H1 (cell line): ENCODE data around the gene CDKN1A. TPM values are rescaled to one million over a fixed set of nuclear protein-coding genes. Genes with fewer than 3 reads are reported as not detected.

Experiments used
- CTCF ChIA-PET: fragments of 300-600 bp; sonication (Branson Sonifier 250); formaldehyde crosslinking; loops from one replicate; lab custom pipeline; 2021; ENCODE audit not compliant: partially characterized antibody; lab: Charles Lee
- POLR2A ChIA-PET: fragments of 300-600 bp; sonication (Branson Sonifier 250); formaldehyde crosslinking; loops from one replicate; lab custom pipeline; 2021; ENCODE audit warnings: inconsistent platforms; ENCODE audit not compliant: partially characterized antibody; lab: Charles Lee
- DNase-seq, 2 experiments: peaks; one replicate each; pipeline versions ENCODE4 v3.0.0 to v3.0.0-alpha.2; 2010 to 2022; ENCODE audit warnings: low spot score in 2 of 2, low read depth in 1 of 2, mixed read lengths in 1 of 2
- FAIRE-seq: peaks from 2 replicates; lab custom pipeline; 2011; peaks lifted over from hg19 to GRCh38; lab: Jason Lieb, UNC
- H2AFZ ChIP-seq: 2 replicates; pipeline ENCODE4 v1.8.1; 2012; ENCODE audit warnings: low read length, inconsistent platforms
- H2AK5ac ChIP-seq: 2 replicates; pipeline ENCODE4 v1.6.1; 2013; ENCODE audit warnings: low read depth, low read length
- H2BK120ac ChIP-seq: replicated peaks from 2 replicates; pipeline ENCODE3; 2013; ENCODE audit warnings: low read depth, low read length, inconsistent platforms
- H2BK12ac ChIP-seq: 2 replicates; pipeline ENCODE4 v1.6.1; 2013; ENCODE audit warnings: low read depth, low read length
- H2BK15ac ChIP-seq: 2 replicates; pipeline ENCODE4 v1.6.1; 2013; ENCODE audit warnings: low read length
- H2BK20ac ChIP-seq: 2 replicates; pipeline ENCODE4 v1.6.1; 2013; ENCODE audit warnings: low read length
- H2BK5ac ChIP-seq: 2 replicates; pipeline ENCODE4 v1.6.1; 2013; ENCODE audit warnings: low read depth, low read length
- H3K14ac ChIP-seq: 2 replicates; pipeline ENCODE4 v1.6.1; 2013; ENCODE audit warnings: inconsistent platforms; ENCODE audit not compliant: insufficient read length
- H3K18ac ChIP-seq: 2 replicates; pipeline ENCODE4 v1.6.1; 2013; ENCODE audit warnings: low read length; ENCODE audit errors: extremely low read depth
- H3K23ac ChIP-seq: 2 replicates; pipeline ENCODE4 v1.6.1; 2013; ENCODE audit warnings: inconsistent platforms; ENCODE audit not compliant: insufficient read length
- H3K23me2 ChIP-seq: 2 replicates; pipeline ENCODE4 v1.6.1; 2013; ENCODE audit warnings: low read depth, low read length
- H3K27ac ChIP-seq: 2 replicates; pipeline ENCODE4 v1.6.1; 2011; ENCODE audit warnings: low read depth, low read length, inconsistent platforms
- H3K27me3 ChIP-seq, 4 experiments: replicated peaks in 1 of 4; 1 replicate in 1 of 4; 2 replicates in 3 of 4; pipeline versions ENCODE4 v1.6.1 to v1.8.1; 2011 to 2013; ENCODE audit warnings: low read length in 3 of 4, mild to moderate bottlenecking in 3 of 4, inconsistent platforms in 2 of 4, mixed read lengths in 2 of 4, moderate library complexity in 1 of 4; ENCODE audit not compliant: control insufficient read depth in 3 of 4, insufficient read depth in 3 of 4; ENCODE audit errors: extremely low read depth in 1 of 4
- H3K36me3 ChIP-seq, 4 experiments: 2 replicates each; pipeline versions ENCODE4 v1.6.1 to v1.8.1; 2011 to 2013; ENCODE audit warnings: mild to moderate bottlenecking in 4 of 4, low read length in 3 of 4, moderate library complexity in 2 of 4, control low read depth in 1 of 4, inconsistent platforms in 1 of 4; ENCODE audit not compliant: insufficient read depth in 4 of 4, control insufficient read depth in 2 of 4
- H3K4ac ChIP-seq: replicated peaks from 2 replicates; pipeline ENCODE3; 2013; ENCODE audit warnings: low read length, low read depth, mixed read lengths, inconsistent platforms; ENCODE audit not compliant: insufficient read length
- H3K4me1 ChIP-seq, 4 experiments: replicated peaks in 1 of 4; 1 replicate in 1 of 4; 2 replicates in 3 of 4; pipeline versions ENCODE4 v1.6.1 to v1.8.1; 2011 to 2013; ENCODE audit warnings: low read length in 3 of 4, inconsistent platforms in 2 of 4, mixed read lengths in 1 of 4; ENCODE audit not compliant: insufficient read depth in 4 of 4, control insufficient read depth in 3 of 4
- H3K4me2 ChIP-seq, 2 experiments: 2 replicates each; pipeline versions ENCODE4 v1.6.1 to v1.8.1; 2011 to 2013; ENCODE audit warnings: low read depth in 2 of 2, low read length in 2 of 2, control low read depth in 1 of 2, inconsistent platforms in 1 of 2, mild to moderate bottlenecking in 1 of 2; ENCODE audit not compliant: insufficient read depth in 1 of 2
- H3K4me3 ChIP-seq, 4 experiments: fragments of 200-600, 300-600 bp in 1 of 4; sonication (generic), shearing (Covaris generic), sonication (Bioruptor Twin) in 1 of 4; 2 replicates each; pipeline versions ENCODE4 v1.5.1 to v1.8.1; 2011 to 2016; ENCODE audit warnings: low read length in 4 of 4, low read depth in 3 of 4, control low read depth in 2 of 4, inconsistent platforms in 2 of 4, mild to moderate bottlenecking in 2 of 4, mixed read lengths in 1 of 4, moderate library complexity in 1 of 4; ENCODE audit not compliant: insufficient read depth in 2 of 4; ENCODE audit errors: extremely low read depth in 1 of 4
- H3K56ac ChIP-seq: replicated peaks from 2 replicates; pipeline ENCODE3; 2013; ENCODE audit warnings: low read depth, mild to moderate bottlenecking, mixed read lengths, low read length, inconsistent platforms; ENCODE audit not compliant: insufficient read length
- H3K79me1 ChIP-seq: 2 replicates; pipeline ENCODE4 v1.6.1; 2013; ENCODE audit warnings: low read depth, low read length, control low read depth
- H3K79me2 ChIP-seq, 2 experiments: 2 replicates each; pipeline versions ENCODE4 v1.6.1 to v1.8.1; 2012 to 2013; ENCODE audit warnings: low read length in 2 of 2, mild to moderate bottlenecking in 2 of 2, inconsistent platforms in 1 of 2; ENCODE audit not compliant: insufficient read depth in 2 of 2, control insufficient read depth in 1 of 2
- H3K9ac ChIP-seq, 4 experiments: replicated peaks in 1 of 4; 1 replicate in 1 of 4; 2 replicates in 3 of 4; pipeline versions ENCODE4 v1.6.1 to v1.8.1; 2011 to 2013; ENCODE audit warnings: low read depth in 3 of 4, low read length in 3 of 4, control low read depth in 2 of 4, mild to moderate bottlenecking in 2 of 4, moderate library complexity in 2 of 4, inconsistent platforms in 1 of 4; ENCODE audit errors: extremely low read depth in 1 of 4
- H3K9me3 ChIP-seq, 2 experiments: 2 replicates each; pipeline versions ENCODE4 v1.6.1 to v1.8.1; 2012 to 2013; ENCODE audit warnings: mild to moderate bottlenecking in 2 of 2, moderate library complexity in 2 of 2, control low read depth in 1 of 2, inconsistent platforms in 1 of 2, low read depth in 1 of 2, low read length in 1 of 2, mixed read lengths in 1 of 2; ENCODE audit not compliant: insufficient read depth in 2 of 2
- H4K20me1 ChIP-seq, 2 experiments: replicated peaks in 1 of 2; 2 replicates each; pipeline versions ENCODE3 to v1.8.1; 2011 to 2013; ENCODE audit warnings: inconsistent platforms in 2 of 2, low read length in 2 of 2, mild to moderate bottlenecking in 1 of 2; ENCODE audit not compliant: insufficient read depth in 2 of 2, control insufficient read depth in 1 of 2
- H4K5ac ChIP-seq: 2 replicates; pipeline ENCODE4 v1.6.1; 2013; ENCODE audit warnings: low read length, low read depth, mixed read lengths, inconsistent platforms; ENCODE audit not compliant: insufficient read length
- H4K8ac ChIP-seq: 2 replicates; pipeline ENCODE4 v1.8.0; 2013; ENCODE audit warnings: mild to moderate bottlenecking, moderate library complexity, low read length, inconsistent platforms; ENCODE audit not compliant: insufficient read depth; ENCODE audit errors: extremely low read depth
- H4K91ac ChIP-seq: replicated peaks from 2 replicates; pipeline ENCODE3; 2013; ENCODE audit warnings: low read length, mixed read lengths, inconsistent platforms; ENCODE audit not compliant: insufficient read length
- ASH2L ChIP-seq: fragments of 200-600, 300-600 bp; sonication (generic); IDR thresholded peaks from one replicate; pipeline ENCODE4 v1.7.1; 2017; ENCODE audit warnings: low read length
- ATF3 ChIP-seq: IDR thresholded peaks from 2 replicates; pipeline ENCODE4 v1.6.1; 2011; ENCODE audit warnings: low read depth, mild to moderate bottlenecking, low read length; ENCODE audit not compliant: insufficient read depth
- BACH1 ChIP-seq: IDR thresholded peaks from 2 replicates; pipeline ENCODE4 v1.6.1; 2012; ENCODE audit warnings: low read length, improper control_type of control experiment
- CBX8 ChIP-seq: fragments of 300-800, 300-1000 bp; sonication (generic); IDR thresholded peaks from 2 replicates; pipeline ENCODE4 v1.7.1; 2016; ENCODE audit warnings: low read depth, low read length, borderline replicate concordance
- CHD2 ChIP-seq: IDR thresholded peaks from 2 replicates; pipeline ENCODE4 v1.6.1; 2012; ENCODE audit warnings: low read length, improper control_type of control experiment
- GABPA ChIP-seq: IDR thresholded peaks from 2 replicates; pipeline ENCODE4 v1.6.1; 2011; ENCODE audit warnings: mild to moderate bottlenecking, low read length, moderate library complexity, borderline replicate concordance; ENCODE audit not compliant: insufficient read depth
- GTF2F1 ChIP-seq: IDR thresholded peaks from 2 replicates; pipeline ENCODE4 v1.6.1; 2012; ENCODE audit warnings: low read depth, low read length, improper control_type of control experiment, borderline replicate concordance
- HDAC6 ChIP-seq: IDR thresholded peaks from one replicate; pipeline ENCODE4 v1.7.1; 2012; ENCODE audit warnings: low read depth, mild to moderate bottlenecking, inconsistent platforms, low read length, moderate library complexity
- JUND ChIP-seq: IDR thresholded peaks from 2 replicates; pipeline ENCODE4 v1.6.1; 2011; ENCODE audit warnings: mild to moderate bottlenecking, improper control_type of control experiment, low read length
- MAX ChIP-seq: IDR thresholded peaks from 2 replicates; pipeline ENCODE4 v1.6.1; 2012; ENCODE audit warnings: inconsistent platforms
- NRF1 ChIP-seq: IDR thresholded peaks from 2 replicates; pipeline ENCODE4 v1.6.1; 2011; ENCODE audit warnings: mild to moderate bottlenecking, low read depth, low read length, improper control_type of control experiment
- POU5F1 ChIP-seq: IDR thresholded peaks from 2 replicates; pipeline ENCODE4 v1.6.1; 2011; ENCODE audit warnings: low read depth, mild to moderate bottlenecking, low read length, moderate library complexity
- RXRA ChIP-seq: IDR thresholded peaks from 2 replicates; pipeline ENCODE4 v1.6.1; 2011; ENCODE audit warnings: low read depth, mild to moderate bottlenecking, low read length, moderate library complexity; ENCODE audit not compliant: insufficient read depth
- SP2 ChIP-seq: IDR thresholded peaks from 2 replicates; pipeline ENCODE4 v1.6.1; 2012; ENCODE audit warnings: mild to moderate bottlenecking, low read length, inconsistent platforms
- TAF7 ChIP-seq: optimal IDR thresholded peaks from 2 replicates; pipeline ENCODE3; 2011; ENCODE audit warnings: low read depth, mild to moderate bottlenecking, inconsistent platforms, low read length, moderate library complexity, borderline replicate concordance
- WGBS, 2 experiments: shearing (Covaris generic) in 1 of 2; methylation state at CpG; one replicate each; pipeline versions ENCODE4 v1.1.6 to v1.1.7; 2013 to 2015; ENCODE audit warnings: low lambda C conversion rate in 2 of 2, mixed read lengths in 2 of 2, inconsistent platforms in 1 of 2, low coverage in 1 of 2, missing lambda C conversion rate in 1 of 2; ENCODE audit not compliant: insufficient replicate concordance in 2 of 2, insufficient coverage in 1 of 2, insufficient read length in 1 of 2; ENCODE audit errors: extremely low coverage in 1 of 2, missing lambda C conversion rate in 1 of 2; 5-methylcytosine and 5-hydroxymethylcytosine counted together
- polyA plus RNA-seq, 7 experiments: library from polyadenylated mRNA; depleted of rRNA in 3 of 7; stranded (reverse) in 5 of 7; unstranded in 2 of 7; fragments of >200 nt in 5 of 7; fragments of 200-250 nt in 2 of 7; gene quantifications; 1 replicate in 5 of 7; 2 replicates in 1 of 7; 4 replicates in 1 of 7; pipeline versions ENCODE4 v1.2.1 to v1.2.3, GENCODE V29; 2011 to 2013; ENCODE audit warnings: missing spikeins in 2 of 7, mixed read lengths in 2 of 7
- total RNA-seq: library from RNA; stranded (reverse); fragmentation: NEBNext Ultra II Directional; extraction: Animal tissue kit (Norgen Biotek cat#: 25700); gene quantifications from 2 replicates; pipeline ENCODE4 v1.2.1, GENCODE V29; 2021

CDKN1A gene
- total and polyA plus RNA-seq, 2 of the 8 experiments (the other 6 are each of a cell fraction or from before 2014, with no cell fraction given) = 15.2 to 36.0 TPM

- H2AFZ ChIP-seq = no peak overlapping the region
- no peak overlapping the region for H2BK120ac ChIP-seq
- TF ChIP-seq ATF3 = no peak
- TF ChIP-seq POU5F1 = no peak
- no peak for TF ChIP-seq BACH1
- TF ChIP-seq JUND = no peak
- no peak for TF ChIP-seq NRF1
- TF ChIP-seq ASH2L = no peak
- TF ChIP-seq GABPA = no peak
- TF ChIP-seq CBX8 = no peak
- TF ChIP-seq SP2 = no peak
- TF ChIP-seq HDAC6 = no peak
- no peak for TF ChIP-seq GTF2F1
- no peak for TF ChIP-seq TAF7
- TF ChIP-seq RXRA = no peak
- TF ChIP-seq CHD2 = no peak
- no peak for TF ChIP-seq MAX
Measured at GRCh38 chr6:36699348-36699747, 20.8 kb downstream of the CDKN1A start.

More at GRCh38 chr6:36699348-36699747, 20.8 kb downstream of the CDKN1A start:
- Histone ChIP-seq H3K79me1 (no peaks in the 10 kb centered on the region), H3K56ac (no peak overlapping the region), H2BK5ac (no peak overlapping the region), H3K9me3 (no peaks in the 10 kb centered on the region), H3K23ac (no peak overlapping the region), H2BK20ac (no peak overlapping the region), H3K4ac (no peak overlapping the region), H3K14ac (no peak overlapping the region), H2BK15ac (no peak overlapping the region), H3K4me1 (no peaks in the 10 kb centered on the region), H3K23me2 (no peaks in the 10 kb centered on the region), H4K5ac (no peak overlapping the region), H3K79me2 (no peaks in the 10 kb centered on the region), H3K4me3 (no peak overlapping the region), H3K4me2 (no peak overlapping the region), H2AK5ac (no peak overlapping the region), H3K9ac (no peak overlapping the region), H3K27ac (no peak overlapping the region), H2BK12ac (no peak overlapping the region), H4K20me1 (peaks cover 0 to 3% of the 10 kb centered on the region in 2 experiments), H3K18ac (no peak overlapping the region), H4K8ac (no peak overlapping the region), H3K27me3 (no peaks in the 10 kb centered on the region), H4K91ac (no peak overlapping the region), H3K36me3 (no peaks in the 10 kb centered on the region)
- ChIA-PET POLR2A (interaction anchor here (0.9 kb wide), 1 partner anchor 93 kb away, joined by 3 read pairs; no protein-coding TSS in a partner anchor), CTCF (interaction anchor here (2.0 to 2.1 kb wide), 3 partner anchors 25 to 81 kb away, joined by 4 to 7 read pairs (median 7); no protein-coding TSS in a partner anchor)
- DNase-seq = no peak
- WGBS, 2 experiments = 91% methylated on average over 7 of the region's 7 CpGs; no CpG with 5 or more reads in 1 of the 2 experiments
- no peak for FAIRE-seq
